ENCODE measurements around the gene KL. TPM values are rescaled to one million over a fixed set of nuclear protein-coding genes. Genes with fewer than 3 reads are reported as not detected.

The KL gene
- total RNA-seq, 1 donor: 0.81 TPM

GRCh38 chr13:33032037-33032625, 15.9 kb downstream of the KL start:
- no peak for DNase-seq (ENCODE audit: low read depth)
- H3K4me3 ChIP-seq (ENCODE audit: low read depth, low read length): no peak overlapping the region
- TF ChIP-seq CTCF (IDR thresholded peaks at IDR 0.05; ENCODE audit: insufficient read depth, low read length): no peak

GRCh38 chr13:33033051-33033812, 17.0 kb downstream of the KL start:
- DNase-seq (ENCODE audit: low read depth): no peak
- H3K4me3 ChIP-seq (ENCODE audit: low read depth, low read length): no peak overlapping the region
- TF ChIP-seq CTCF (IDR thresholded peaks at IDR 0.05; ENCODE audit: insufficient read depth, low read length): no peak

- no peak for TF ChIP-seq CTCF (IDR thresholded peaks at IDR 0.05; ENCODE audit: insufficient read depth, low read length)
- no peak overlapping the region for H3K4me3 ChIP-seq (ENCODE audit: low read depth, low read length)
- no peak for DNase-seq (ENCODE audit: low read depth)
Observed at GRCh38 chr13:33033986-33034385, 17.8 kb downstream of the KL start.

- no peak for TF ChIP-seq CTCF (IDR thresholded peaks at IDR 0.05; ENCODE audit: insufficient read depth, low read length)
- no peak for DNase-seq (ENCODE audit: low read depth)
- H3K4me3 ChIP-seq (ENCODE audit: low read depth, low read length): no peak overlapping the region
Observed at GRCh38 chr13:33034882-33035520, 18.8 kb downstream of the KL start.

- no peak for DNase-seq (ENCODE audit: low read depth)
- TF ChIP-seq CTCF (IDR thresholded peaks at IDR 0.05; ENCODE audit: insufficient read depth, low read length): no peak
- H3K4me3 ChIP-seq (ENCODE audit: low read depth, low read length): no peak overlapping the region
Observed at GRCh38 chr13:33037673-33038072, 21.4 kb downstream of the KL start.

- no peak overlapping the region for H3K4me3 ChIP-seq (ENCODE audit: low read depth, low read length)
- TF ChIP-seq CTCF (IDR thresholded peaks at IDR 0.05; ENCODE audit: insufficient read depth, low read length): no peak
- no peak for DNase-seq (ENCODE audit: low read depth)
Observed at GRCh38 chr13:33040090-33040489, 23.9 kb downstream of the KL start.

All from fibroblast of the aortic adventitia (primary cell).